GM19240 (cell line): ENCODE data around the gene DOCK2.
"Not testable (repeated sequence)": the region's sequence is repeated elsewhere in the genome, so short reads cannot be mapped to it uniquely, and the experiment has no call there.

Experiments
- DNase-seq: peaks from one replicate; pipeline ENCODE4 v3.0.0; 2011; ENCODE audit warnings: low spot score; ENCODE audit not compliant: insufficient read length

The DOCK2 gene

DNA sequence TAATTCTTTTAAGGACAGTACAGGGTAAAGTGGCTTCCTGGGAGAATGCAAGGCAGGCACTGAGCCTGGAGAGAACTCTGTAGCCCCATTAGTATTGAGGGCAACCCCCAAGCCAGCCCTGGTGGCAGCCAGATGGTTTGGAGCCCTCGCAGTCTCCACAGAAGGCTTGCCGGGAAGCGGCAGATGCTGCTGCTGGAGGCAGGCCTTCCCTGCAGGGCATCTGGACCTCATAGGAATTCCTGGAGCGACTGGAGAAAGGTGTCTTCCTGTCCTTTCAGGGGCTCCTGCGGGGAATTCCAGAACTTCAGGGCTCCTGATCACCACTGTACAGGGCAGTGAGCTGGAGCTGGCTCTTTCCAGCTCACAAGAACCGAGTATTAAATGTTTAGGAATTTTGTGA, 175.7 kb downstream of the DOCK2 start:
- no peak for DNase-seq

DNA sequence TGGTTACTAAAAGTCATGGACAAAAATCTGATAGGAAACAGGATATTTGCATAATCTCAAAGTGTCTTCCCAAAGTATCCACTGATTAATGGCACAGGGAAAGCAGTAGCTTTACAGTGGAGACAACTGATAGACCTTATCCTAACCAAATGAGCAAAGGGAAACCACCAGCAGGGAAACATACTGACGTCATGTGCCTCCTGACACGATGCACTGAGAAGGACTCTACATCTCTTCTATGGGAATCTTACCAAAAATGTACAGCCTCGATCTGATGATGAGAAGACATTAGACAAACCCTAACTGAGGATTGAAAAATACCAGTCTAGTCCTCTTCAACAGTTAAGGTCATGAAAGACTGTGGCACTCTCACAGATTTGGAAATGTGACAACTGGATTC, 177.0 kb downstream of the DOCK2 start:
- DNase-seq = no peak

- no peak for DNase-seq
These were observed 177.4 kb downstream of the DOCK2 start for GRCh38 chr5:169814522-169814921.

DNA sequence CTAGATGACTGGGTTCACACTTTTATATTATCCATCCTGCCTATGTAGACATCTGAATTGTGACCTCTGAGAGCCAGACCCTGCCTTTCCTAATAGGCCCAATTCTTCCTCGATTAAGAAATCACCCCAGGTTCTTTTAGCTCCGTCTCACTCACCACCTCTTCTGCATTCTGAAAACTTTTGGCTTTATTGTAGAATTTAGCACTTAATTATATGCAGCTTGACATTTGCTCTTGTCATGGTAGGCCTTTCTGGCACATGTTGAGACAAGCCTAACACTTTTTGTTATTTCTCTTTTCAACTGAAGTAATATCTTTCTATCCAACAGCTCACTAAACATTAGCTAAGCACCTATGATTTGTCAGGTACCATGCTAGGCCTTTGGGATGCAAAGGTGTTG, 180.0 kb downstream of the DOCK2 start:
- no peak for DNase-seq

DNA sequence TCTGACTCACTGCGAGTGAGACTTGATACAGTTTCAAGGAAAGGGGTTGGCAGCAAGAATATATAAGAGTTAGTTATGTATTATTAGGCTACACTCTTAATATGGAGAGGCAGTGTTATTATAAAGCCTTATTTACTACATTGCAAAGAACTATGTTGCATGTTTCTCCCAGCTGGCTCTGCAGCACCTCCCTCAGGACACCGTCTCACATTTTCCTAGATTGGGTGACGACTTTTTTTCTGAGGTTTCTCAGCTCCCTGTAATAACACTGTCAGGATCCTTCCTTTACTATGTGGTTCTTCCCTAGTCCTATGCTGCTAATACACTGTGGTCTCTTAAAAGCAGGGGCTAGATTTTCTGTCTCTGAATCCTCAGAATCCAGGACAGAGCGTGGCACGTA, 189.5 kb downstream of the DOCK2 start:
- DNase-seq = no peak

DNA sequence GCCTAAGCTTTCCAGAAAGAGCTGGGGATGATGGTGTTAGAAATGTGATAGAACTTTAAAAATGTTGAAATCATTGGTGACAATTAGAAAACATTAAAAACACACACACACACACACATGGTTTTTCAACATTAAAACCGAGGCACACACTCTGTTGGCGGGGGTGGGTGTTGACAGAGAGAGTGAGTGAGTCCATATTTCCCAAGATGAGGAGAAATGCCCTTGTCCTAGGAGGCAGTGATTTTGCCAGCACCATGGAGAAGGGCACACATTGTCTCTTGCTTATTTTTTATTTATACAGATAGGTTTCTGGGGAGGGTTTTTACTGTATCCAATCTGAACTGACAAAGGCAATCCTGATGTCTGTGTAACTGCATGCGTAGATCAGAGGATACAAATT, 190.7 kb downstream of the DOCK2 start:
- DNase-seq = no peak

- no peak for DNase-seq
These were observed 191.3 kb downstream of the DOCK2 start for GRCh38 chr5:169828385-169828784.

DNA sequence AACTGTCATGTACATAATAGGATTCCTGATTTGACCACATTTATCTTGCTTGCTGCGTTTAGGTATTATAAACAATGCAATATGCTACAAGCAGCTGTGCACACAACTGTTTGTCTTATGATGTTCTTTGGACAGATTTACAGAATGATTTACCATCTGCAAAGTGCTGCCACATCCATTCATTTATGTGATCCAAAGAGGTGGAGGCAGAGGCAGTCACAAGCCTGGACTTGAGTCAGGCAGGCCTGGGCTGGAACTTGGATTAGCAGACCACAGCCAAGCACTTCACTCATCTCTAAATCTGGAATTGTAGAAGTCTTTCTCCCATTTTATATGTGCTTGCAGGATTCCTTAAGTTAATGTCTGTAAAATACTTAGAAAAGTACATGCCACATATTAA, 194.3 kb downstream of the DOCK2 start:
- DNase-seq = no peak

DNA sequence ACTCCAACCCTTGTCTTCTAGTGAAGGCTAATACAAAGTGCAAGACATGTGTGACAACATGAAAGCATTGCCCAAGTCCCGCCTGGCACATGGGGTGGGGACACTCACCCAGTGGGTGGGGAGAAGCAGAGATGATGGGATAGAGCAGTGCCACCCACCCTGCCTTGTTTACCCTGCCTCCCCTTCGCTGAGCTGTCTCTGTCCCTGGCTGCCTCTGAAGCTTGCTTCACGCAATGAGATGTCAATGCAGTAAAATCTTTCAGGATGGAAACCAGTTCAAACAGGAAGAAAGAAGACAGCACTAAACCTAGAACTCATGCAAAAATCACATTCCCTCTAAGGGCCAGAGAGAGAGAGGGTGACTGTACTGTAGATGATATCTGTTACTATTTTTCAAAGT, 195.2 kb downstream of the DOCK2 start:
- no peak for DNase-seq

DNA sequence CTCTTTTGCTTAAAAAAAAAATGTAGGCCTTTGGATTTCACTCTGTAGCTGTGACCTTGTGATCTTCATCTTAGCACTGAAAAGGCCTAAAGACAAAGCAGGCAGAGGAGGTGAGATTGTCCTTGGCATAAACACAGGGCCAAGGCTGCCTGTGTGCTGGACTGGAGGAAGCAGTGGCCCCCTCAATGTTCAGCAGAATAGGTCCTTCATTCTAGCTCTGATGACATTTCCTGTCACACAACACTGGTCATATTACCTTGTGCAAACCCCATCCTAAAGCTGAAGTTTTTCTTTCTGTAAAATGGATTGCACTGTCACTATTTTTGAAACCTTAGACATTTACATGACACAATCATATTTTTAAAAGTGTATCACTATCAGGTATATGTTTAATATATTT, 195.8 kb downstream of the DOCK2 start:
- no peak for DNase-seq

GRCh38 chr5:169833681-169834292, 196.7 kb downstream of the DOCK2 start:
- DNase-seq = not testable (repeated sequence)

- not testable (repeated sequence) for DNase-seq
These were observed 197.5 kb downstream of the DOCK2 start for GRCh38 chr5:169834540-169834939.

DNA sequence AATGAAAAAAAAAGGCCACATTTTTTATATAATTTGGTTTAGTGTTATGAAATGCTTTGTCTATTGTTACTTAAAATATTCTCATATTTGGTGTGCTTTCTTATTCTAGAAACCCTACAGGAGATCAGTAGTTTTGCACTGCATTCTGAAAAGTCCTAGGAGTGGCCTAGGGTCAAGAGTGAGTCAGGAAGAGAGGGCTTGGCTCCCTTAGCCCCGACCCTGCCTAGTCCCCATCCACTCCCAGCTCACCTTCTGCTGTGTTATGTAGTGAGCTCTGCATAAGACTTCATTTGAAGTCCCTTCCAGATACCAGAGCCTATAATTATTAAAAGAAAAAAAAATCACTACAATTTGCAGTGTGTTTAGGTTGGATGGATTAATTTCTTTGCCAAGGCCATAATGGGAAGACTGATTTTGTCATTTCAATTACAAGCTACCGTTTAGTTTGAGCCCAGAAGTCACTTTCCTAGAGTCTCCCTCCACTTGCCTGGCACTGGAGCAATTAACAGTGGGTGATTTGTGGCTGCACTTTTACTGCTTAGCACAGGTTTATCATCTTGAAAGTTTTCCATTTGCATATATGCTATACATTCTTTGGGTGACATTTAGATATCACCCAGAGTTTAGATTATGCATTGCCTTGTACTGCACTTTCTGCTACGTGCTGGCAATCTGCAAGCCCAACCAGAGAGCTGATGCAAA, 199.9 kb downstream of the DOCK2 start:
- DNase-seq = no peak

DNA sequence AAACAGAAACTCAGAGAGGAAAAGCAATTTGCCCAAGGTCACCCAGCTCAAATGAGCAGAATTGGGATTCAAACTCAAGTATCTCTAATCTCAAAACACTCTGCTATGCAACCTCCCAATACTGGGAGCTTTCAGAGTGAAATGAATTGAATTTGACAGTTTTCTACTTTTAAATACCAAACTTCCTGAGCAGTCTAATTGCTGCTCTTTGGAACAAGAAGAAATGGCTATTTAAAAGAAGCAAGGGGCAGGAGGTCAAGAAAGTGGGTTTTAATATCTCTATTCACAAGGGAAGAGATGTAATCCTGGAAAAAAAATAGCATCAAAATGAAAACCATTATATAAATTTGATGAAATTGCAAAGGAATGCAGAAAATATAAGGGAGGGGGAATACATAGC, 200.6 kb downstream of the DOCK2 start:
- DNase-seq = no peak

GRCh38 chr5:169838688-169839087, 201.6 kb downstream of the DOCK2 start:
- peak; percentile 23 for DNase-seq

- DNase-seq = no peak
These were observed 203.3 kb downstream of the DOCK2 start for GRCh38 chr5:169840405-169840804.

DNA sequence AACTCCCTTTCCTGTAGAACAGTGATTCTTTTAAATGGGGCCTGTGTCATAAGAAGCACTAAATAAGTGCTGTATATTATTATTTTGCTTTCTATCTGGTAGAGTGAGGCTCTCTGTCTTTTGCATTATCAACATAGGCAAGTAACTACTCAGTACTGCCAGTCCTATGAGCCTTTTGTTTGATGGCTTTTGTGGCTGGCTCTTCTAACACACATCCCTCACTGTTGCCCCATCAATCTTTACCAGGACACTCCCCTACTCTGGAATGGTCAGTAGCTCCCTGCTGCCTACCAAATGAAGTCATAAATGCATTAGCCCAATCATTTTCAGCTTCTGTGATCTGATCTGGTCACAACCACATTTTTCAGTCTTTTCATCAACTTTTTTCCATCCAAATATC, 205.6 kb downstream of the DOCK2 start:
- no peak for DNase-seq

- no peak for DNase-seq
These were observed 210.4 kb downstream of the DOCK2 start for GRCh38 chr5:169847519-169847918.

GRCh38 chr5:169848271-169848670, 211.2 kb downstream of the DOCK2 start:
- no peak for DNase-seq

DNA sequence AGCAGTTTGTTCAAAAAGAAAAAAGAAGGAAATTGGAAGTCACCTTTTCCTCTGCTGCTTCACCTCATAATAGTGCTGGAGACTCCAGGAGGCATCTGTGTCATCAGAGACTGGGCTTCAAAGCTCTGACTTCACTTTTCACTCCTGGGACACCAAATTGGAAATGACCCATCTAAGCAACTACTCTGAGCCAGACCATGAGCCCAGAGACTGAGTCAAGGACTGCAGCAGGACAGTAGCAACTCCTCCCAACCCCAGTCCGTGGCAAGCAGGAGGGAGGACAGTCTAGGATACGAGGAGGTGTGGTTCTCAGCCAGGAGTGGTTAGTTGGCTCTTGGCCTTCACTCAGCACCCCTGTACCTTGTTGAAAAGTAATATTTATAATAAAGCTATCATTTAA, 211.7 kb downstream of the DOCK2 start:
- DNase-seq = no peak

- DNase-seq = no peak
These were observed 213.3 kb downstream of the DOCK2 start for GRCh38 chr5:169850409-169850808.

DNA sequence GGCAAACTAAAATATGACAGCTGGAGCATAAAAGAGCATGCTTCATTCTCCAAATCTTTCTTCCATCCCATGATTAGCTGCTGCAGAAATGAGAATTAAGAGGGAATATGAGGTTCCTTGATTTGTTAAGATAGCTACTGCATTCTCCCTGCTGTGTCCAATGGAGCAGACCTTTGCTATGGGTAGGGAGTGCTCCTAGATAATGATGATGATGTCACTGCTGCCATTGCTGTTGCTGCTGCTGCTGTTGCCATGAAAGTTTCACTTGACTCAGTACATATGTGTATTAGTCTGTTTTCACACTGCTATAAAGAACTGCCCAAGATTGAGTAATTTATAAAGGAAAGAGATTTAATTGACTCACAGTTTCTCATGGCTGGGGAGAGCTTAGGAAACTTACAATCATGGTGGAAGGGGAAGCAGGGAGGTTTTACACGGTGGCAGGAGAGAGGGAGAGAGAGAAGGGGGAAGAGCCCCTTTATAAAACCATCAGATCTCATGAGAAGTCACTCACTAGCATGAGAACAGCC, 214.3 kb downstream of the DOCK2 start:
- DNase-seq = no peak

DNA sequence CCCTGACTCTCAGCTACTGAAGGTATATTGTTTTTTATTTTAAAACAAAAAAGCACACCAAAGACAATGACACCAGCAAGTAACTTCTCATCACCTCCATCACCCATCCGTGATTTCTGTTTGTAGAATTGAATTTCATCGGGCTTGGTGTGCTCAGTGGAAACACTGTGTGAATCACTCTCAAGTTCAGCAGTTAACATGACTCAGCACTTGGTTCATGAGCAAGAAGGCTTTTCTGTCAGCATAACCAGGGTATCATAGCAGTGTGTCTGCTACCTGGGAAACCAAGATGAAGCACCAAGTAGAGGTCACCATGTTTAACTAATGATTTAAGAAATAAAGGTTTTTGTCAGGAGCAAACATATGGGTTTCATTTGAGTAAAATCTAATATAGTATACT, 219.5 kb downstream of the DOCK2 start:
- DNase-seq = no peak
